Measurements from ENCODE around the gene HTR3E. TPM values are rescaled to one million over a fixed set of nuclear protein-coding genes. Genes with fewer than 3 reads are reported as not detected.

HTR3E gene
- total RNA-seq, 1 donor from 2014 or later = 0.72 TPM

DNA sequence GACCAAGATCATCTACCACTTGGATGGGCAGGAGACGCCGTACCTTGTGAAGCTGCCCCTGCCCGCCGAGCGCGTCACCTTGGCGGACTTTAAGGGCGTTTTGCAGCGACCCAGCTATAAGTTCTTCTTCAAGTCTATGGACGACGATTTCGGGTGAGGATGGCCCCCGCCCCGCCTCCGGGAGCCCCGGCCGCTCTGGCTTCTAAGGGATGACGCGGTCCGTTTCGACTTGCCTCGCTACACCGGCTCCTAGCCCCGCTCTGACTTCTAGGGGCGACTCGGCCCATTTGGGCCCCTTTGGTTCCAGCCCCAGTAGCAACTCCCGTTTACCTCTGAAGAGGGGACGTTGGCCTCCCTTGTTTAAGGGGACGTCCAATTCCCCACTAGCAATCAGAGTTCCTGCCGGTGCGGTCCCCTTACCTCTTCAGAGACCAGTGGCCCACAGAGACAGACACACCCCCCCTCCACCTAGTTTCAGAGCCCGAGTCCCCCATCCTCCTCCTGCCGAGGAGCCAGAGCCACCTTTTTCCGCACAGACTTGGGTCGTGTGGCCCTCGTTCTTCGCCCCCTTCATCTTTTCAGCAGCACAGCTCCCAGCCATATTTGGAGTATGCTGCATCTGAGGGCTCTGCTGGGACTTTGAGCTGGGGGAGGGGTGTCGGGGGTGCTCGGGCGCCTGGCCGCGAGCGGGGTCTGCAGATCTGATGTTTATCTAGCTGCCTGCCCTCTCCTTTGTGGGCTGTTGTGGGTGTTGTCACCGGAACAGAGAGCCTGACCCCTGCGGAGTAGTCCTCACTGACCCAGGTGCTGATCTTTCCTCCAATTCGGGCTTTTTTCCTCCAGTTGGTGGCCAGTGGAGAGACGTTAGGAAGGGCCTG lies 59.0 kb downstream of the HTR3E start:
- no peak for DNase-seq (ENCODE audit: low spot score)

DNA sequence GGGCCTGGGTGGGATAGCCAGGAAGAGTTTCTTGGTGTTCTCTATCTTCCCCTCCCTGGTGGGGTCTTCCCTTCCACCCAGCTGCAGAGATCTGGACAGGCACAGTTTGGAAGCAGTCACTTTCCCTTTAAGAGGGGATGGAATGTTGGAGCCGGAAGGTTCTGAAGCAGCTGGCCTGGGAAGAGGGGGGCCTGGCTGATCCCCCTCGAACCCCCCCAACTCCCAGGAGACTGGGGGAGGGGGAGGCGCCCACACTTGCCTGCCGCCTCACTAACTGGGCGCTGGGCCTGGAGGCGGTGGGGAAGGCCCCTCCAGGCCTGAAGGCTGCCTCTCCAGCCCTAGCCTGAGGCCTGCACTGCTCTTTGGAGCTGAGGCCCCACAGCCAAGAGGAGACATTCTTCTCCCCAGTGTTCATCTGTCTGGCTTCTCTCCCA lies 59.7 kb downstream of the HTR3E start:
- peak; percentile 85 for DNase-seq (ENCODE audit: low spot score)

Other genes starting within 250 kb of the HTR3E start
- gene PARL, start 212.2 kb upstream of the HTR3E start, total RNA-seq (ENCODE audit: insufficient read depth, low replicate concordance) = 50.1 TPM
- gene ABCC5, start 79.2 kb upstream of the HTR3E start, total RNA-seq (ENCODE audit: insufficient read depth, low replicate concordance) = 19.7 TPM
- gene HTR3D, start 65.3 kb upstream of the HTR3E start, total RNA-seq (ENCODE audit: insufficient read depth, low replicate concordance) = not detected
- not detected for gene HTR3C, start 44.0 kb upstream of the HTR3E start, total RNA-seq (ENCODE audit: insufficient read depth, low replicate concordance)
- gene EIF2B5, start 38.3 kb downstream of the HTR3E start, total RNA-seq (ENCODE audit: insufficient read depth, low replicate concordance) = 24.3 TPM
- 28.9 TPM for gene DVL3, start 58.3 kb downstream of the HTR3E start, total RNA-seq (ENCODE audit: insufficient read depth, low replicate concordance)
- gene AP2M1, start 77.8 kb downstream of the HTR3E start, total RNA-seq (ENCODE audit: insufficient read depth, low replicate concordance) = 287 TPM
- gene ABCF3, start 89.1 kb downstream of the HTR3E start, total RNA-seq (ENCODE audit: insufficient read depth, low replicate concordance) = 45.3 TPM
- gene VWA5B2, start 132.5 kb downstream of the HTR3E start, total RNA-seq (ENCODE audit: insufficient read depth, low replicate concordance) = 1.7 TPM
- gene ALG3, start 151.9 kb downstream of the HTR3E start, total RNA-seq (ENCODE audit: insufficient read depth, low replicate concordance) = 27.7 TPM
- gene EEF1AKMT4, start 152.6 kb downstream of the HTR3E start, total RNA-seq (ENCODE audit: insufficient read depth, low replicate concordance) = not detected
- not detected for gene CAMK2N2, start 164.5 kb downstream of the HTR3E start, total RNA-seq (ENCODE audit: insufficient read depth, low replicate concordance)
- not detected for gene ECE2, start 179.0 kb downstream of the HTR3E start, total RNA-seq (ENCODE audit: insufficient read depth, low replicate concordance)
- gene PSMD2, start 202.2 kb downstream of the HTR3E start, total RNA-seq (ENCODE audit: insufficient read depth, low replicate concordance) = 191 TPM
- gene EIF4G1, start 217.5 kb downstream of the HTR3E start, total RNA-seq (ENCODE audit: insufficient read depth, low replicate concordance) = 89.6 TPM
- 13.2 TPM for gene FAM131A, start 240.5 kb downstream of the HTR3E start, total RNA-seq (ENCODE audit: insufficient read depth, low replicate concordance)

Measured in umbilical cord (tissue), 2 donors.